Mucosa of descending colon (tissue), 3 donors: ENCODE measurements around the gene GFPT2. TPM values are rescaled to one million over a fixed set of nuclear protein-coding genes. Genes with fewer than 3 reads are reported as not detected.

Source experiments
- ATAC-seq: fragments of 200-7000 bp; cut with Tn5 transposase; one replicate; pipeline ENCODE4 v1.9.1; 2020; ENCODE audit warnings: mild to moderate bottlenecking, moderate library complexity
- DNase-seq, 3 donors: peaks; one replicate each; pipeline ENCODE4 v3.0.0-alpha.2; 2020
- H3K36me3 ChIP-seq: fragments of 200-600 bp; one replicate; pipeline ENCODE4 v1.8.0; 2021; ENCODE audit warnings: low read depth, mild to moderate bottlenecking
- H3K4me1 ChIP-seq: fragments of 200-600 bp; one replicate; pipeline ENCODE4 v1.8.0; 2021; ENCODE audit warnings: low read depth, mild to moderate bottlenecking
- H3K4me3 ChIP-seq: fragments of 200-600 bp; one replicate; pipeline ENCODE4 v1.8.0; 2021; ENCODE audit warnings: mild to moderate bottlenecking
- H3K9me3 ChIP-seq: fragments of 200-600 bp; one replicate; pipeline ENCODE4 v1.8.0; 2021; ENCODE audit warnings: mild to moderate bottlenecking
- CTCF ChIP-seq: fragments of 200-600 bp; IDR thresholded peaks from one replicate; pipeline ENCODE4 v1.8.0; 2022; ENCODE audit warnings: antibody characterized with exemption, mild to moderate bottlenecking
- intact Hi-C, 2 donors: fragments of 100-400 bp; cut with DNase I in 1 of 2; cut with micrococcal nuclease in 1 of 2; formaldehyde crosslinking; loops; one replicate each; pipeline versions ENCODE4 v1.11.0 to v1.11.1; 2022; cut with DNase I, micrococcal nuclease
- total RNA-seq, 3 donors: library from RNA; stranded (reverse); fragmentation: NEBNext Ultra II Directional in 2 of 3; extraction: Animal tissue kit (Norgen Biotek cat#: 25700) in 2 of 3; gene quantifications; one replicate each; pipeline versions ENCODE4 v1.2.1 to v1.2.4, GENCODE V29; 2021 to 2023
- donor health status: DM: no; HTN: no; CAD: no; lungs with moderate emphysema.
- donor health status: DM: no; HTN: no; CAD: no.
- donor health status: DM: no; HTN: yes; CAD: no.

GFPT2 gene
- total RNA-seq, 3 donors from 2014 or later = 1.3 to 17.4 (median 7.9) TPM

GRCh38 chr5:180380856-180381255 is 27.7 kb upstream of the GFPT2 start:
- TF ChIP-seq CTCF = no peak
- Histone ChIP-seq H3K9me3 (no peaks in the 10 kb centered on the region), H3K4me3 (no peak overlapping the region), H3K36me3 (no peaks in the 10 kb centered on the region), H3K4me1 (no peaks in the 10 kb centered on the region)
- intact Hi-C loops = no loop called here
- ATAC-seq (no peak), DNase-seq (no peak)

- DNase-seq (no peak), ATAC-seq (no peak)
- TF ChIP-seq CTCF = no peak
- Histone ChIP-seq H3K4me3 (no peak overlapping the region), H3K36me3 (no peaks in the 10 kb centered on the region), H3K4me1 (no peaks in the 10 kb centered on the region), H3K9me3 (no peaks in the 10 kb centered on the region)
- intact Hi-C loops = no loop called here
Observed at GRCh38 chr5:180380441-180380840, 27.3 kb upstream of the GFPT2 start.

GRCh38 chr5:180379355-180380070 is 26.4 kb upstream of the GFPT2 start:
- intact Hi-C loops = no loop called here
- TF ChIP-seq CTCF = no peak
- DNase-seq (no peak), ATAC-seq (no peak)
- H3K9me3 ChIP-seq = no peaks in the 10 kb centered on the region
- H3K36me3 ChIP-seq = no peaks in the 10 kb centered on the region
- no peaks in the 10 kb centered on the region for H3K4me1 ChIP-seq
- H3K4me3 ChIP-seq = no peak overlapping the region

- intact Hi-C loops = no loop called here
- no peak for ATAC-seq
Observed at GRCh38 chr5:180378438-180379344, 25.6 kb upstream of the GFPT2 start.

More at GRCh38 chr5:180378438-180379344, 25.6 kb upstream of the GFPT2 start:
- no peak overlapping the region for H3K4me3 ChIP-seq
- DNase-seq = no peak
- no peaks in the 10 kb centered on the region for H3K36me3 ChIP-seq
- TF ChIP-seq CTCF = no peak
- H3K4me1 ChIP-seq = no peaks in the 10 kb centered on the region
- no peaks in the 10 kb centered on the region for H3K9me3 ChIP-seq
